ENCODE measurements around the gene OAS1.

OAS1 gene

GRCh38 chr12:112894128-112894527 lies 12.6 kb upstream of the OAS1 start:
- H3K4me3 ChIP-seq (ENCODE audit: low read depth, low read length) = no peak overlapping the region
- no peak for DNase-seq (ENCODE audit: low read depth)
- TF ChIP-seq, protein P1, sequence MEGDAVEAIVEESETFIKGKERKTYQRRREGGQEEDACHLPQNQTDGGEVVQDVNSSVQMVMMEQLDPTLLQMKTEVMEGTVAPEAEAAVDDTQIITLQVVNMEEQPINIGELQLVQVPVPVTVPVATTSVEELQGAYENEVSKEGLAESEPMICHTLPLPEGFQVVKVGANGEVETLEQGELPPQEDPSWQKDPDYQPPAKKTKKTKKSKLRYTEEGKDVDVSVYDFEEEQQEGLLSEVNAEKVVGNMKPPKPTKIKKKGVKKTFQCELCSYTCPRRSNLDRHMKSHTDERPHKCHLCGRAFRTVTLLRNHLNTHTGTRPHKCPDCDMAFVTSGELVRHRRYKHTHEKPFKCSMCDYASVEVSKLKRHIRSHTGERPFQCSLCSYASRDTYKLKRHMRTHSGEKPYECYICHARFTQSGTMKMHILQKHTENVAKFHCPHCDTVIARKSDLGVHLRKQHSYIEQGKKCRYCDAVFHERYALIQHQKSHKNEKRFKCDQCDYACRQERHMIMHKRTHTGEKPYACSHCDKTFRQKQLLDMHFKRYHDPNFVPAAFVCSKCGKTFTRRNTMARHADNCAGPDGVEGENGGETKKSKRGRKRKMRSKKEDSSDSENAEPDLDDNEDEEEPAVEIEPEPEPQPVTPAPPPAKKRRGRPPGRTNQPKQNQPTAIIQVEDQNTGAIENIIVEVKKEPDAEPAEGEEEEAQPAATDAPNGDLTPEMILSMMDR (IDR thresholded peaks at IDR 0.05; ENCODE audit: control insufficient read depth, extremely low read depth, insufficient read depth) = no peak

DNA sequence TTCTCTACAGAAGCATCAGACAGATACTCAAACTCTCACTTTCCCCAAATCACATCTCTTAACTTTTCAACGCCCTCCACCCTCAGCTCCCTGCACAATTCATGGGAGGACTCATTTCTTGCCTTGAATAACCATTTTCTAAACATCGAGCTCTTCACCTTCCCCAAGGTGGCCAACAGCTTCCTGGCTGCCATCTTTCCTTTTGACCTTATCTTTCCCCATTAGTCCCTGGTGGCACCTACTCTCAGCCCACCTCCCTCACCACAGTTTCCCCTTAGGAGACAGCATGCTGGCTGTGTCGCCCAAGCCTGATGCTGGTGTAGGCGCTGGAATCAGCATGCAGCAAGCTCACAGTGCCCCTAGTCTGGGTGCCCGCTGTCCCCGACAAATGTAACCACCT lies 8.4 kb upstream of the OAS1 start:
- DNase-seq (ENCODE audit: low read depth) = no peak
- no peak overlapping the region for H3K4me3 ChIP-seq (ENCODE audit: low read depth, low read length)
- TF ChIP-seq, protein P1 (IDR thresholded peaks at IDR 0.05; ENCODE audit: control insufficient read depth, extremely low read depth, insufficient read depth) = no peak

DNA sequence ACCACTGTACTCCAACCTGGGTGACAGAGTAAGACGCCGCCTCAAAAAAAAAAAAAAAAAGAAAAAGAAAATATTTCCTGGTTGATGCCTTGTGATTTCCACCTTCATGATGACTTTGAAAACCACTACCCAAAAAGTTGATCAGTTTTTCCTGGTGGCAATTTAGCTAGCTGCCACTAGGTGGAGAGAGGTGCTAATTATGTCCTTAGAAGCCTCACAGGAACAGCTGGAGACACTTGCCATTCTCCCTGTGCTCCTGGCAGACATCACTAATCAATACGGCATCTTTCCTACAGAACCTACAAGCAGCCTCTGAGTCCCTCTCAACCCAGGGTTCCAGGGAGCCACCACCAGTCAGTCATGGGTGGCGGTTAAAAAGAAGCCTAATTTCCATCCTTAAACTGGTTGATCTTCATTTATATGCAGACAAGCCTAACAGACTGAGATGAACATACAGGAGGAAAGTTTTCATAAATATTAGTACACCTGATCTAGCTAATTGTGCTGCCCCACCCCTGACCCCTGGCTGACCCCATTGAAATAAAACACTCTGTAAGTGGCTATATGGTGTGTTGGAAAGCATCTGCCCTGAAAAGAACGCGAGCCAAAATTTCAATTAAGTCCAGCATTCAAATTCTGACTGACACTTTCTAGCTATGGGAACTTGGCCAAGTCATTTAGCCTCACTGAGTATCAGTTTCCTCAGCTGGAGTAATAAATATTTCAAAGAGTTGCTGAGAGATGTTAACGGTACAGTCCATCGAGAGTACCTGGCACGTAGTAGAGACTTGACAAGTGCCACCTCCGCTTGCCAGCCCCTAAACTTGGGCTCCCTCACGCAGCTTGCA lies 6.2 kb upstream of the OAS1 start:
- no peak overlapping the region for H3K4me3 ChIP-seq (ENCODE audit: low read depth, low read length)
- TF ChIP-seq, protein P1 (IDR thresholded peaks at IDR 0.05; ENCODE audit: control insufficient read depth, extremely low read depth, insufficient read depth) = peak; percentile 64
- no peak for DNase-seq (ENCODE audit: low read depth)

- H3K4me3 ChIP-seq (ENCODE audit: low read depth, low read length) = no peak overlapping the region
- DNase-seq (ENCODE audit: low read depth) = no peak
- TF ChIP-seq, protein P1 (IDR thresholded peaks at IDR 0.05; ENCODE audit: control insufficient read depth, extremely low read depth, insufficient read depth) = no peak
These were observed 5.5 kb upstream of the OAS1 start for GRCh38 chr12:112901271-112901670.

DNA sequence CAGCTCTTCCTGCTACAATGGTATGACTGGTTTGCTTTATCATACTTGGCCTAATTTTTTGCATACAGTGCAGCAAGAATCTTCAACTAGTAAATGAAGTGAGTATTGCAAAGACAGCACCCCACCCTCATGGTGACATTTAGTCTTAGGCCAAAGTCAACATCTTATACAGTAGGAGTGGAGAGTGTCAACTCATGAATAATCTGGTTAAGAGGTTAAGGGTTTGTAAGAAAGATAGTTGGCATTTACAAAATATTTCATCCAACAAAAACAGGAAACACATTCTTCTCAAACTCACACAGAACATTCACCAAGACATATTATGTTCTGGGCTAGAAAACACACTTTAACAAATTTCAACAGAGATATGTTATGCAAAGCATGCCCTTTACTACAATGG lies 2.2 kb upstream of the OAS1 start:
- TF ChIP-seq, protein P1 (IDR thresholded peaks at IDR 0.05; ENCODE audit: control insufficient read depth, extremely low read depth, insufficient read depth) = no peak
- DNase-seq (ENCODE audit: low read depth) = no peak
- H3K4me3 ChIP-seq (ENCODE audit: low read depth, low read length) = no peak overlapping the region

GRCh38 chr12:112905451-112906089 lies 1.2 kb upstream of the OAS1 start:
- no peak overlapping the region for H3K4me3 ChIP-seq (ENCODE audit: low read depth, low read length)
- no peak for DNase-seq (ENCODE audit: low read depth)
- TF ChIP-seq, protein P1 (IDR thresholded peaks at IDR 0.05; ENCODE audit: control insufficient read depth, extremely low read depth, insufficient read depth) = no peak

Measured in LNCaP clone FGC (cell line).